Psoas muscle (tissue), 8 donors: ENCODE results near the gene COL4A4. TPM values are rescaled to one million over a fixed set of nuclear protein-coding genes. Genes with fewer than 3 reads are reported as not detected.

Experiments used
- ATAC-seq, 4 donors: fragments of 200-7000 bp; cut with Tn5 transposase; one replicate each; pipeline ENCODE4 v1.9.1; 2020; ENCODE audit warnings: moderate library complexity in 3 of 4, mild to moderate bottlenecking in 2 of 4
- DNase-seq, 2 donors: peaks; one replicate each; pipeline ENCODE4 v3.0.0-alpha.2; 2020
- H3K27ac ChIP-seq: fragments of 200-600 bp; one replicate; pipeline ENCODE4 v1.8.0; 2022
- H3K27me3 ChIP-seq, 3 donors: fragments of 200-600 bp in 1 of 3; one replicate each; pipeline versions ENCODE4 v1.6.1 to v1.8.0; 2013 to 2022; ENCODE audit warnings: low read length in 2 of 3, mild to moderate bottlenecking in 2 of 3, moderate library complexity in 1 of 3; ENCODE audit not compliant: insufficient read depth in 3 of 3
- H3K36me3 ChIP-seq, 2 donors: fragments of 200-600 bp in 1 of 2; one replicate each; pipeline versions ENCODE4 v1.6.1 to v1.8.0; 2013 to 2022; ENCODE audit warnings: low read depth in 1 of 2, mild to moderate bottlenecking in 1 of 2, moderate library complexity in 1 of 2; ENCODE audit not compliant: insufficient read depth in 1 of 2
- H3K4me1 ChIP-seq: fragments of 200-600 bp; one replicate; pipeline ENCODE4 v1.8.0; 2022
- H3K4me3 ChIP-seq: fragments of 200-600 bp; one replicate; pipeline ENCODE4 v1.8.0; 2022; ENCODE audit warnings: mild to moderate bottlenecking
- H3K9me3 ChIP-seq: fragments of 200-600 bp; one replicate; pipeline ENCODE4 v1.8.0; 2022
- WGBS, 3 donors: extraction: QIAGEN DNeasy Blood & Tissue Kit; methylation state at CpG; one replicate each; pipeline versions ENCODE4 v1.1.6 to v1.1.7; 2013; 5-methylcytosine and 5-hydroxymethylcytosine counted together
- intact Hi-C, 2 donors: fragments of 100-400 bp; cut with DNase I; formaldehyde crosslinking; loops; one replicate each; pipeline versions ENCODE4 v1.11.0 to v1.14.2; 2022
- polyA plus RNA-seq, 3 donors: library from polyadenylated mRNA; stranded (reverse); fragments of 200-250 nt; gene quantifications; one replicate each; pipeline ENCODE4 v1.2.3, GENCODE V29; 2013
- total RNA-seq, 4 donors: library from RNA; stranded (reverse); fragmentation: NEBNext Ultra II Directional in 2 of 4; extraction: Animal tissue kit (Norgen Biotek cat#: 25700) in 2 of 4; gene quantifications; one replicate each; pipeline versions ENCODE4 v1.2.1 to v1.2.4, GENCODE V29; 2021 to 2023
- TF ChIP-seq, protein P1 (sequence below): fragments of 200-600 bp; IDR thresholded peaks from one replicate; pipeline ENCODE4 v1.8.0; 2022; ENCODE audit warnings: antibody characterized with exemption
- donor health status: healthy with polysubstance abuse.
- donor health status: DM: no; HTN: no; CAD: no; lungs with moderate emphysema.
- donor health status: Bipolar disorder and iron deficiency.
- donor health status: healthy.
- donor health status: DM: yes; HTN: yes; CAD: no.
- donor health status: DM: no; HTN: no; CAD: no.
- donor health status: DM: no; HTN: no; CAD: no.
- donor health status: DM: yes; HTN: yes; CAD: no.

The COL4A4 gene
- total and polyA plus RNA-seq, 7 donors = 1.7 to 16.0 (median 4.6) TPM

DNA sequence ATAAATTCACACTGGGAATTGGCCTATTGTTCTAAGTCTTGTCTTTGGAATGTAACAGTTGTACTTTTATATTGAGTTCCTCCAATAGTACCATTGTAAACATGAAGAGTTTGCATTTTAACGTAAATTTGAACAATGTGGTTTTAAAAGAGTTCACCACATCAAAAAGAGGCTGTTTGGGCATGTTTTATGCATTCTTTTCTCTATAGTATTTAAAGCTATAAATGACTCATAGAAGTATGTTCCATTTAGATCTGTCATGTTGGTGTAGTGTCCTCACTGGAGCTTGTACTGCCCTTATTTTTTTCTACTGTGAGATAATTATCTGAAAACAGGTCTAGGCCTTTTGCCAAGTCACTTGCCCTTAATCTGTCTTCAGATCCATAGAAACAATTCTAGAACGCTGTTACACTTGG, 186.2 kb downstream of the COL4A4 start:
- DNase-seq = no peak
- Histone ChIP-seq H3K4me3 (no peak overlapping the region), H3K27me3 (no peaks in the 10 kb centered on the region), H3K36me3 (peaks cover 0 to 3% of the 10 kb centered on the region in 2 donors), H3K9me3 (no peaks in the 10 kb centered on the region), H3K4me1 (no peaks in the 10 kb centered on the region), H3K27ac (no peak overlapping the region)
- no peak for ATAC-seq
- TF ChIP-seq, protein P1, sequence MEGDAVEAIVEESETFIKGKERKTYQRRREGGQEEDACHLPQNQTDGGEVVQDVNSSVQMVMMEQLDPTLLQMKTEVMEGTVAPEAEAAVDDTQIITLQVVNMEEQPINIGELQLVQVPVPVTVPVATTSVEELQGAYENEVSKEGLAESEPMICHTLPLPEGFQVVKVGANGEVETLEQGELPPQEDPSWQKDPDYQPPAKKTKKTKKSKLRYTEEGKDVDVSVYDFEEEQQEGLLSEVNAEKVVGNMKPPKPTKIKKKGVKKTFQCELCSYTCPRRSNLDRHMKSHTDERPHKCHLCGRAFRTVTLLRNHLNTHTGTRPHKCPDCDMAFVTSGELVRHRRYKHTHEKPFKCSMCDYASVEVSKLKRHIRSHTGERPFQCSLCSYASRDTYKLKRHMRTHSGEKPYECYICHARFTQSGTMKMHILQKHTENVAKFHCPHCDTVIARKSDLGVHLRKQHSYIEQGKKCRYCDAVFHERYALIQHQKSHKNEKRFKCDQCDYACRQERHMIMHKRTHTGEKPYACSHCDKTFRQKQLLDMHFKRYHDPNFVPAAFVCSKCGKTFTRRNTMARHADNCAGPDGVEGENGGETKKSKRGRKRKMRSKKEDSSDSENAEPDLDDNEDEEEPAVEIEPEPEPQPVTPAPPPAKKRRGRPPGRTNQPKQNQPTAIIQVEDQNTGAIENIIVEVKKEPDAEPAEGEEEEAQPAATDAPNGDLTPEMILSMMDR = no peak
- intact Hi-C loops = no loop called here
- 72 to 80% (median 75%) methylated on average over 2 of the region's 2 CpGs for WGBS, 3 donors

DNA sequence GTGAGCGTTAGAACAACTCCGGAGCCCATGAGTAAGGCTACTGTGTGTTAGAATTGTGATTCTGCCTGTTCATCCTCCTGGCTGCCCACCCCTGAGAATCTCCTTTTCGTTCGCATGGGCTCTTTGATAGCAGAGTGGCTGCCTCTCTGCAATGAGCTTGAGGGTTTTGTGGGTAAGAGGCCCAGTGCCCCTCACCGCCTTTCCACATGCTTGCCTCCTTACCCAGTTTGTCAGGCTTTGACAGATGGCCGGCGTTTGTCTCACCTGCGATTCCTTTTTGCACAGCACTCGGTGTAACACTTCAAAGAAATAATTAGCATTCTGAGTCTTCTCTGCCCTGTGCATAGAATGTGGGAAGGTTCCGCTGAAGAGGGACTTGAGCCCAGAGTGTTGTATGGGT, 190.2 kb downstream of the COL4A4 start:
- Histone ChIP-seq H3K36me3 (peaks cover 0 to 3% of the 10 kb centered on the region in 2 donors), H3K4me3 (no peak overlapping the region), H3K9me3 (no peaks in the 10 kb centered on the region), H3K27ac (no peak overlapping the region), H3K4me1 (no peaks in the 10 kb centered on the region), H3K27me3 (no peaks in the 10 kb centered on the region)
- TF ChIP-seq, protein P1 = no peak
- WGBS, 3 donors = 95 to 96% (median 96%) methylated on average over 10 of the region's 10 CpGs
- DNase-seq (no peak), ATAC-seq (no peak)
- intact Hi-C loops = no loop called here

DNA sequence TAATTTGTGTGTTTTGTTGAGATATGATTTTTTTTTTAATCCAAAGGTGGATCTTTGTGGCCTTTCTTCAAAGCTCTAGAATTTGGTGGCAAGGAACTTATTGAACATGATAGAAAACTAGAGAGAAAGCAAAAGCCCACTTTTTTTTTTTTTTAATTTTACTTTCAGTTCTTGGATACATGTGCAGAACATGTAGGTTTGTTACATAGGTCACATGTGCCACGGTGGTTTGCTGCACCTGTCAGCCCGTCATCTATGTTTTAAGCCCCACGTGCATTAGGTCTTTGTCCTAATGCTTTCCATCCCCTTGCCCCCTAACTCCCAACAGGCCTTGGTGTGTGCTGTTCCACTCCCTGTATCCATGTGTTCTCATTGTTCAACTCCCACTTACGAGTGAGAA, 192.2 kb downstream of the COL4A4 start:
- ATAC-seq = no peak
- DNase-seq = no peak
- peaks cover 0 to 3% of the 10 kb centered on the region in 2 donors for H3K36me3 ChIP-seq
- no peak overlapping the region for H3K27ac ChIP-seq
- TF ChIP-seq, protein P1 = no peak
- no peaks in the 10 kb centered on the region for H3K27me3 ChIP-seq
- H3K9me3 ChIP-seq = peaks cover 7% of the 10 kb centered on the region
- intact Hi-C loops = no loop called here
- no peaks in the 10 kb centered on the region for H3K4me1 ChIP-seq
- no peak overlapping the region for H3K4me3 ChIP-seq
- WGBS, 3 donors = 89 to 97% (median 93%) methylated on average over 4 of the region's 4 CpGs

DNA sequence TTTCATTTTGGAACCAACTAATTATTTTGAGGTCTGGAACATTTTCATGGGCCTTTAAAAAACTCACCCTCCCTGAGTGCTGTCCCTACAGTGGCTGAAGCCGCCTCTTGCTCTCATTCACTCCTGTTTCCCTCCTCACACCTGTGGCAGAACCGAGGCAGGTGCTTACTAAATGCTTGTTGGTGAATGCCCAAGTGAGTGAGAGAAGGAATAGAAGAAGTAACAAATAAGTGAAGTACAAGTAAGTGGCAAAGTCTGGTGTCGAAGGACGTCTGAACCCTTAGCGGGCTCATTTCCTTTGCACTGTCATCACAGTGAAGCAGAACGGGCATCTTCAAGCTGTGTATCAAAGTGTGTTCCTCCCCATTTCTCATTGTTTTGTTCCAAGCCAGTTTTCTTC, 192.9 kb downstream of the COL4A4 start:
- 83 to 91% (median 87%) methylated on average over 6 of the region's 6 CpGs for WGBS, 3 donors

GRCh38 chr2:226970362-226970761, 193.6 kb downstream of the COL4A4 start:
- Histone ChIP-seq H3K27me3 (no peaks in the 10 kb centered on the region), H3K4me3 (no peak overlapping the region), H3K36me3 (peaks cover 0 to 3% of the 10 kb centered on the region in 2 donors), H3K9me3 (peaks cover 7% of the 10 kb centered on the region), H3K27ac (no peak overlapping the region), H3K4me1 (no peaks in the 10 kb centered on the region)
- TF ChIP-seq, protein P1 = no peak
- DNase-seq (no peak), ATAC-seq (no peak)
- 43 to 62% (median 45%) methylated on average over 3 of the region's 3 CpGs for WGBS, 3 donors
- intact Hi-C loops = no loop called here

More for the DNA sequence above, 192.9 kb downstream of the COL4A4 start:
- intact Hi-C loops = no loop called here
- H3K4me1 ChIP-seq = no peaks in the 10 kb centered on the region
- no peak overlapping the region for H3K4me3 ChIP-seq
- H3K27me3 ChIP-seq = no peaks in the 10 kb centered on the region
- peaks cover 7% of the 10 kb centered on the region for H3K9me3 ChIP-seq
- H3K36me3 ChIP-seq = peaks cover 0 to 3% of the 10 kb centered on the region in 2 donors
- TF ChIP-seq, protein P1 = no peak
- H3K27ac ChIP-seq = no peak overlapping the region
- ATAC-seq = no peak
- no peak for DNase-seq
